HEK293 (cell line): ENCODE results near the gene SRRM2.

Experiments
- GFI1B ChIP-seq: fragments of 450-650 bp; formaldehyde crosslinking; IDR thresholded peaks from 2 replicates; pipeline ENCODE4 v1.5.1; 2016; ENCODE audit warnings: missing biosample characterization, missing genetic modification characterization
- KLF16 ChIP-seq: fragments of 450-650 bp; formaldehyde crosslinking; IDR thresholded peaks from 2 replicates; pipeline ENCODE4 v1.5.1; 2017; ENCODE audit warnings: missing biosample characterization, missing genetic modification characterization
- OVOL3 ChIP-seq: fragments of 450-650 bp; formaldehyde crosslinking; IDR thresholded peaks from 2 replicates; pipeline ENCODE4 v1.5.1; 2016; ENCODE audit warnings: missing biosample characterization, missing genetic modification characterization
- RBAK ChIP-seq: fragments of 450-650 bp; formaldehyde crosslinking; IDR thresholded peaks from 2 replicates; pipeline ENCODE4 v1.5.1; 2016; ENCODE audit warnings: missing biosample characterization, missing genetic modification characterization
- SCRT2 ChIP-seq: fragments of 450-650 bp; formaldehyde crosslinking; IDR thresholded peaks from 2 replicates; pipeline ENCODE4 v1.5.1; 2016; ENCODE audit warnings: missing biosample characterization, missing genetic modification characterization
- TRIM28 ChIP-seq: IDR thresholded peaks from 2 replicates; pipeline ENCODE4 v1.6.1; 2011; ENCODE audit warnings: low read length, control low read depth, borderline replicate concordance
- ZBTB21 ChIP-seq: fragments of 450-650 bp; formaldehyde crosslinking; IDR thresholded peaks from 2 replicates; pipeline ENCODE4 v1.5.1; 2017; ENCODE audit warnings: missing biosample characterization, missing genetic modification characterization
- ZEB2 ChIP-seq: fragments of 450-650 bp; formaldehyde crosslinking; IDR thresholded peaks from 2 replicates; pipeline ENCODE4 v1.5.1; 2016; ENCODE audit warnings: missing biosample characterization, missing genetic modification characterization
- ZNF121 ChIP-seq: fragments of 450-650 bp; formaldehyde crosslinking; IDR thresholded peaks from 2 replicates; pipeline ENCODE4 v1.5.1; 2016; ENCODE audit warnings: missing biosample characterization, missing genetic modification characterization
- ZNF175 ChIP-seq: fragments of 450-650 bp; formaldehyde crosslinking; IDR thresholded peaks from 2 replicates; pipeline ENCODE4 v1.5.1; 2016; ENCODE audit warnings: missing biosample characterization, missing genetic modification characterization
- ZNF221 ChIP-seq: fragments of 450-650 bp; formaldehyde crosslinking; IDR thresholded peaks from 2 replicates; pipeline ENCODE4 v1.5.1; 2017; ENCODE audit warnings: missing biosample characterization, missing genetic modification characterization, borderline replicate concordance
- ZNF292 ChIP-seq: fragments of 450-650 bp; formaldehyde crosslinking; IDR thresholded peaks from 2 replicates; pipeline ENCODE4 v1.5.1; 2016; ENCODE audit warnings: low read depth, missing biosample characterization, missing genetic modification characterization, borderline replicate concordance
- ZNF324 ChIP-seq: fragments of 450-650 bp; formaldehyde crosslinking; IDR thresholded peaks from 2 replicates; pipeline ENCODE4 v1.5.1; 2016; ENCODE audit warnings: missing biosample characterization, missing genetic modification characterization
- ZNF354C ChIP-seq: fragments of 450-650 bp; formaldehyde crosslinking; IDR thresholded peaks from 2 replicates; pipeline ENCODE4 v1.5.1; 2016; ENCODE audit warnings: missing biosample characterization, missing genetic modification characterization, low read depth, borderline replicate concordance
- ZNF624 ChIP-seq: fragments of 450-650 bp; formaldehyde crosslinking; IDR thresholded peaks from 2 replicates; pipeline ENCODE4 v1.5.1; 2017; ENCODE audit warnings: missing biosample characterization, missing genetic modification characterization
- ZNF629 ChIP-seq: fragments of 450-650 bp; formaldehyde crosslinking; IDR thresholded peaks from 2 replicates; pipeline ENCODE4 v1.5.1; 2017; ENCODE audit warnings: missing biosample characterization, missing genetic modification characterization
- ZNF768 ChIP-seq: fragments of 450-650 bp; formaldehyde crosslinking; IDR thresholded peaks from 2 replicates; pipeline ENCODE4 v1.5.1; 2018; ENCODE audit warnings: missing biosample characterization, mild to moderate bottlenecking, missing genetic modification characterization
- ZNF777 ChIP-seq: fragments of 450-650 bp; formaldehyde crosslinking; IDR thresholded peaks from 2 replicates; pipeline ENCODE4 v1.5.1; 2017; ENCODE audit warnings: missing biosample characterization, missing genetic modification characterization, borderline replicate concordance
- TF ChIP-seq, protein P1 (sequence below): fragments of 450-650 bp; formaldehyde crosslinking; IDR thresholded peaks from 2 replicates; pipeline ENCODE4 v1.5.0; 2017; ENCODE audit warnings: missing biosample characterization, missing genetic modification characterization, borderline replicate concordance
- TF ChIP-seq, protein P2 (sequence below): fragments of 450-650 bp; formaldehyde crosslinking; optimal IDR thresholded peaks from 2 replicates; pipeline ENCODE3; 2016; ENCODE audit warnings: missing biosample characterization, mild to moderate bottlenecking, missing genetic modification characterization
- TF ChIP-seq, protein P3 (sequence below): sonication (generic); formaldehyde crosslinking; IDR thresholded peaks from 2 replicates; pipeline ENCODE4 v1.8.1; 2022; ENCODE audit warnings: mild to moderate bottlenecking, moderate library complexity, missing genetic modification reagents
- TF ChIP-seq, protein P4 (sequence below): fragments of 450-650 bp; formaldehyde crosslinking; IDR thresholded peaks from 2 replicates; pipeline ENCODE4 v1.5.1; 2016; ENCODE audit warnings: missing biosample characterization, missing genetic modification characterization
- TF ChIP-seq, protein P5 (sequence below): IDR thresholded peaks from 2 replicates; pipeline ENCODE4 v1.6.1; 2011; ENCODE audit warnings: mild to moderate bottlenecking, low read depth, low read length, borderline replicate concordance
- TF ChIP-seq, protein P6 (sequence below): fragments of 450-650 bp; formaldehyde crosslinking; IDR thresholded peaks from 2 replicates; pipeline ENCODE4 v1.5.1; 2016; ENCODE audit warnings: missing biosample characterization, missing genetic modification characterization
- TF ChIP-seq, protein P7 (sequence below): fragments of 450-650 bp; formaldehyde crosslinking; IDR thresholded peaks from 2 replicates; pipeline ENCODE4 v1.5.1; 2016; ENCODE audit warnings: missing biosample characterization, missing genetic modification characterization
- TF ChIP-seq, protein P8 (sequence below): fragments of 450-650 bp; IDR thresholded peaks from 2 replicates; pipeline ENCODE4 v1.5.1; 2018; ENCODE audit warnings: missing biosample characterization, mild to moderate bottlenecking, missing genetic modification characterization

Gene SRRM2

DNA sequence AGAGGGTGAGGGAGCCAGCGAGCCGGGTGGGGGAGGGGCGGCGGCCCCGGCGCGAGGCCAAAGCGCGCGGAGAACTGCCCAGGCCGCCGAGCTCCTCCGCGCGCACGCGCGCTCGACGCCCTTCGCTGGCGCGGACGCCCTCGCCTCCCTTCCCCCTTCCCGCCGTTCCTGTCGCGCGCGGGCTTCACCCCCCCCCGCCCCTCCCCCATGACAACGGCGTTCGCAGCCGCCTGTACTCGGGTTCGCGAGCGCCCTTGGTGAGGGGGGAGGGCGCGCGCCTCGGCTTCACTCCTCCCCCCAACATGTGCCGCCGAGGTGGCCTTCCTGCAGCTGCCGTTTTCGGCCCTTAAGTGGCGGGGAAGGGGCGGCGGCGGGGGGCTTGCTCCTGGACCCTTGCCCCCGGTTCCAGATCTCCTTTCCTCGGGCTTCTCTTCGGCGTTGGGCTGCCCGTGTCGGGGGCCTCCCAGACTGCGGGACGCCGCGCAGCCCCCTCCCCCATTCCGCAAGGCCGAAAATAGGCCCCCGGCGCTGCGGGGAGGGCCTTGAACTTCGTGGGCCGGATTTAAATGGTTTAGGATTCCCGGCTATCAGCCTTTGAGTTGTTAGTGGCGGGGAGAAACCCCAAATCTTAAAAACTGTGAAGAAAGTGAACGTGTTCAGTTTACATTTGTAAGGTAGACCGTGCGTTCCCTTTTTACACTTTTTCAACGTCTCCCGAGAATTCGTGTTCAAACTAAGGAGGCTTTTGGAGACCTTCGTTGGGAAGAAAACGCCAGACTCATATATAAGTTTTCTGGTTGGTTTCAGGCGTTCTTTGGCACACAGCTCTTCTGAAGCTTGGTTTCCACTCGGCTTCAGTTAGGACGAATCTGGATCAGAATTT, 653 bp downstream of the SRRM2 start (continued):
- TF ChIP-seq, protein P1, sequence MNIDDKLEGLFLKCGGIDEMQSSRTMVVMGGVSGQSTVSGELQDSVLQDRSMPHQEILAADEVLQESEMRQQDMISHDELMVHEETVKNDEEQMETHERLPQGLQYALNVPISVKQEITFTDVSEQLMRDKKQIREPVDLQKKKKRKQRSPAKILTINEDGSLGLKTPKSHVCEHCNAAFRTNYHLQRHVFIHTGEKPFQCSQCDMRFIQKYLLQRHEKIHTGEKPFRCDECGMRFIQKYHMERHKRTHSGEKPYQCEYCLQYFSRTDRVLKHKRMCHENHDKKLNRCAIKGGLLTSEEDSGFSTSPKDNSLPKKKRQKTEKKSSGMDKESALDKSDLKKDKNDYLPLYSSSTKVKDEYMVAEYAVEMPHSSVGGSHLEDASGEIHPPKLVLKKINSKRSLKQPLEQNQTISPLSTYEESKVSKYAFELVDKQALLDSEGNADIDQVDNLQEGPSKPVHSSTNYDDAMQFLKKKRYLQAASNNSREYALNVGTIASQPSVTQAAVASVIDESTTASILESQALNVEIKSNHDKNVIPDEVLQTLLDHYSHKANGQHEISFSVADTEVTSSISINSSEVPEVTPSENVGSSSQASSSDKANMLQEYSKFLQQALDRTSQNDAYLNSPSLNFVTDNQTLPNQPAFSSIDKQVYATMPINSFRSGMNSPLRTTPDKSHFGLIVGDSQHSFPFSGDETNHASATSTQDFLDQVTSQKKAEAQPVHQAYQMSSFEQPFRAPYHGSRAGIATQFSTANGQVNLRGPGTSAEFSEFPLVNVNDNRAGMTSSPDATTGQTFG (tag by site-specific recombination): no peak
- TF ChIP-seq ZNF324 (tag by site-specific recombination) (0 out of 2 replicates have a peak, but pooled peaks have one; percentile 48), ZNF292 (tag by site-specific recombination) (no peak), ZBTB21 (tag by site-specific recombination) (no peak), TRIM28 (no peak), OVOL3 (tag by site-specific recombination) (no peak), RBAK (tag by site-specific recombination) (no peak), SCRT2 (tag by site-specific recombination) (no peak), ZNF629 (tag by site-specific recombination) (no peak), KLF16 (peak; percentile 70), ZNF768 (tag by site-specific recombination) (no peak), ZNF777 (tag by site-specific recombination) (no peak), ZNF175 (tag by site-specific recombination) (no peak), ZEB2 (tag by site-specific recombination) (peak; percentile 53; the same call in 1 of the 2 replicates), ZNF221 (tag by site-specific recombination) (no peak), ZNF624 (tag by site-specific recombination) (no peak), GFI1B (no peak), ZNF121 (tag by site-specific recombination) (no peak), ZNF354C (tag by site-specific recombination) (no peak)
- TF ChIP-seq, protein P2, sequence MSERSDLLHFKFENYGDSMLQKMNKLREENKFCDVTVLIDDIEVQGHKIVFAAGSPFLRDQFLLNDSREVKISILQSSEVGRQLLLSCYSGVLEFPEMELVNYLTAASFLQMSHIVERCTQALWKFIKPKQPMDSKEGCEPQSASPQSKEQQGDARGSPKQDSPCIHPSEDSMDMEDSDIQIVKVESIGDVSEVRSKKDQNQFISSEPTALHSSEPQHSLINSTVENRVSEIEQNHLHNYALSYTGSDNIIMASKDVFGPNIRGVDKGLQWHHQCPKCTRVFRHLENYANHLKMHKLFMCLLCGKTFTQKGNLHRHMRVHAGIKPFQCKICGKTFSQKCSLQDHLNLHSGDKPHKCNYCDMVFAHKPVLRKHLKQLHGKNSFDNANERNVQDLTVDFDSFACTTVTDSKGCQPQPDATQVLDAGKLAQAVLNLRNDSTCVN (tag by site-specific recombination): peak; percentile 65
- TF ChIP-seq, protein P3, sequence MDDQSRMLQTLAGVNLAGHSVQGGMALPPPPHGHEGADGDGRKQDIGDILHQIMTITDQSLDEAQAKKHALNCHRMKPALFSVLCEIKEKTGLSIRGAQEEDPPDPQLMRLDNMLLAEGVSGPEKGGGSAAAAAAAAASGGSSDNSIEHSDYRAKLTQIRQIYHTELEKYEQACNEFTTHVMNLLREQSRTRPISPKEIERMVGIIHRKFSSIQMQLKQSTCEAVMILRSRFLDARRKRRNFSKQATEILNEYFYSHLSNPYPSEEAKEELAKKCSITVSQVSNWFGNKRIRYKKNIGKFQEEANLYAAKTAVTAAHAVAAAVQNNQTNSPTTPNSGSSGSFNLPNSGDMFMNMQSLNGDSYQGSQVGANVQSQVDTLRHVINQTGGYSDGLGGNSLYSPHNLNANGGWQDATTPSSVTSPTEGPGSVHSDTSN (CRISPR knock-in tag): 0 out of 2 replicates have a peak, but pooled peaks have one; percentile 13
- TF ChIP-seq, protein P4, sequence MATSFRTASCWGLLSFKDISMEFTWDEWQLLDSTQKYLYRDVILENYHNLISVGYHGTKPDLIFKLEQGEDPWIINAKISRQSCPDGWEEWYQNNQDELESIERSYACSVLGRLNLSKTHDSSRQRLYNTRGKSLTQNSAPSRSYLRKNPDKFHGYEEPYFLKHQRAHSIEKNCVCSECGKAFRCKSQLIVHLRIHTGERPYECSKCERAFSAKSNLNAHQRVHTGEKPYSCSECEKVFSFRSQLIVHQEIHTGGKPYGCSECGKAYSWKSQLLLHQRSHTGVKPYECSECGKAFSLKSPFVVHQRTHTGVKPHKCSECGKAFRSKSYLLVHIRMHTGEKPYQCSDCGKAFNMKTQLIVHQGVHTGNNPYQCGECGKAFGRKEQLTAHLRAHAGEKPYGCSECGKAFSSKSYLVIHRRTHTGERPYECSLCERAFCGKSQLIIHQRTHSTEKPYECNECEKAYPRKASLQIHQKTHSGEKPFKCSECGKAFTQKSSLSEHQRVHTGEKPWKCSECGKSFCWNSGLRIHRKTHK (tag by site-specific recombination): no peak
- TF ChIP-seq, protein P5, sequence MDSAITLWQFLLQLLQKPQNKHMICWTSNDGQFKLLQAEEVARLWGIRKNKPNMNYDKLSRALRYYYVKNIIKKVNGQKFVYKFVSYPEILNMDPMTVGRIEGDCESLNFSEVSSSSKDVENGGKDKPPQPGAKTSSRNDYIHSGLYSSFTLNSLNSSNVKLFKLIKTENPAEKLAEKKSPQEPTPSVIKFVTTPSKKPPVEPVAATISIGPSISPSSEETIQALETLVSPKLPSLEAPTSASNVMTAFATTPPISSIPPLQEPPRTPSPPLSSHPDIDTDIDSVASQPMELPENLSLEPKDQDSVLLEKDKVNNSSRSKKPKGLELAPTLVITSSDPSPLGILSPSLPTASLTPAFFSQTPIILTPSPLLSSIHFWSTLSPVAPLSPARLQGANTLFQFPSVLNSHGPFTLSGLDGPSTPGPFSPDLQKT: no peak
- TF ChIP-seq, protein P6, sequence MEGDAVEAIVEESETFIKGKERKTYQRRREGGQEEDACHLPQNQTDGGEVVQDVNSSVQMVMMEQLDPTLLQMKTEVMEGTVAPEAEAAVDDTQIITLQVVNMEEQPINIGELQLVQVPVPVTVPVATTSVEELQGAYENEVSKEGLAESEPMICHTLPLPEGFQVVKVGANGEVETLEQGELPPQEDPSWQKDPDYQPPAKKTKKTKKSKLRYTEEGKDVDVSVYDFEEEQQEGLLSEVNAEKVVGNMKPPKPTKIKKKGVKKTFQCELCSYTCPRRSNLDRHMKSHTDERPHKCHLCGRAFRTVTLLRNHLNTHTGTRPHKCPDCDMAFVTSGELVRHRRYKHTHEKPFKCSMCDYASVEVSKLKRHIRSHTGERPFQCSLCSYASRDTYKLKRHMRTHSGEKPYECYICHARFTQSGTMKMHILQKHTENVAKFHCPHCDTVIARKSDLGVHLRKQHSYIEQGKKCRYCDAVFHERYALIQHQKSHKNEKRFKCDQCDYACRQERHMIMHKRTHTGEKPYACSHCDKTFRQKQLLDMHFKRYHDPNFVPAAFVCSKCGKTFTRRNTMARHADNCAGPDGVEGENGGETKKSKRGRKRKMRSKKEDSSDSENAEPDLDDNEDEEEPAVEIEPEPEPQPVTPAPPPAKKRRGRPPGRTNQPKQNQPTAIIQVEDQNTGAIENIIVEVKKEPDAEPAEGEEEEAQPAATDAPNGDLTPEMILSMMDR (tag by site-specific recombination): no peak
- TF ChIP-seq, protein P7, sequence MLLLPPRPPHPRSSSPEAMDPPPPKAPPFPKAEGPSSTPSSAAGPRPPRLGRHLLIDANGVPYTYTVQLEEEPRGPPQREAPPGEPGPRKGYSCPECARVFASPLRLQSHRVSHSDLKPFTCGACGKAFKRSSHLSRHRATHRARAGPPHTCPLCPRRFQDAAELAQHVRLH (tag by site-specific recombination): no peak
- TF ChIP-seq, protein P8, sequence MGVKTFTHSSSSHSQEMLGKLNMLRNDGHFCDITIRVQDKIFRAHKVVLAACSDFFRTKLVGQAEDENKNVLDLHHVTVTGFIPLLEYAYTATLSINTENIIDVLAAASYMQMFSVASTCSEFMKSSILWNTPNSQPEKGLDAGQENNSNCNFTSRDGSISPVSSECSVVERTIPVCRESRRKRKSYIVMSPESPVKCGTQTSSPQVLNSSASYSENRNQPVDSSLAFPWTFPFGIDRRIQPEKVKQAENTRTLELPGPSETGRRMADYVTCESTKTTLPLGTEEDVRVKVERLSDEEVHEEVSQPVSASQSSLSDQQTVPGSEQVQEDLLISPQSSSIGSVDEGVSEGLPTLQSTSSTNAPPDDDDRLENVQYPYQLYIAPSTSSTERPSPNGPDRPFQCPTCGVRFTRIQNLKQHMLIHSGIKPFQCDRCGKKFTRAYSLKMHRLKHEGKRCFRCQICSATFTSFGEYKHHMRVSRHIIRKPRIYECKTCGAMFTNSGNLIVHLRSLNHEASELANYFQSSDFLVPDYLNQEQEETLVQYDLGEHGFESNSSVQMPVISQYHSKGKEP: 0 out of 2 replicates have a peak, but pooled peaks have one; percentile 4
